WTC11 (cell line): ENCODE measurements around the gene OAT.

Source experiments
- ESRRA ChIP-seq: sonication (generic); formaldehyde crosslinking; IDR thresholded peaks from 2 replicates; pipeline ENCODE4 v1.8.1; 2022; ENCODE audit warnings: mild to moderate bottlenecking, missing genetic modification reagents, borderline replicate concordance
- ETV6 ChIP-seq: sonication (generic); formaldehyde crosslinking; IDR thresholded peaks from 2 replicates; pipeline ENCODE4 v1.8.1; 2022; ENCODE audit warnings: mild to moderate bottlenecking, missing genetic modification reagents
- KAT7 ChIP-seq: sonication (generic); formaldehyde crosslinking; IDR thresholded peaks from 2 replicates; pipeline ENCODE4 v1.8.1; 2023; ENCODE audit warnings: missing genetic modification reagents, mild to moderate bottlenecking, borderline replicate concordance
- MYBL2 ChIP-seq: sonication (generic); formaldehyde crosslinking; IDR thresholded peaks from 2 replicates; pipeline ENCODE4 v1.8.1; 2023; ENCODE audit warnings: mild to moderate bottlenecking, moderate library complexity, missing genetic modification reagents
- NR3C1 ChIP-seq: sonication (generic); formaldehyde crosslinking; conservative IDR thresholded peaks from 2 replicates; pipeline ENCODE4 v1.8.1; 2023; ENCODE audit warnings: low read depth, mild to moderate bottlenecking, missing genetic modification reagents
- SMAD3 ChIP-seq: sonication (generic); formaldehyde crosslinking; IDR thresholded peaks from 2 replicates; pipeline ENCODE4 v1.8.0; 2022; ENCODE audit warnings: missing genetic modification reagents, mild to moderate bottlenecking, borderline replicate concordance
- SP1 ChIP-seq: sonication (generic); formaldehyde crosslinking; conservative IDR thresholded peaks from 2 replicates; pipeline ENCODE4 v1.8.1; 2022; ENCODE audit warnings: missing genetic modification reagents
- TEAD4 ChIP-seq: sonication (generic); formaldehyde crosslinking; IDR thresholded peaks from 2 replicates; pipeline ENCODE4 v1.8.0; 2022; ENCODE audit warnings: mild to moderate bottlenecking, missing genetic modification reagents
- ZNF121 ChIP-seq: sonication (generic); formaldehyde crosslinking; IDR thresholded peaks from 2 replicates; pipeline ENCODE4 v1.8.0; 2023; ENCODE audit warnings: missing genetic modification reagents
- TF ChIP-seq, protein P1 (sequence below): fragments of 200-600 bp; IDR thresholded peaks from 2 replicates; pipeline ENCODE4 v1.8.0; 2022; ENCODE audit warnings: antibody characterized with exemption
- TF ChIP-seq, protein P2 (sequence below): sonication (generic); formaldehyde crosslinking; IDR thresholded peaks from 2 replicates; pipeline ENCODE4 v1.8.1; 2023; ENCODE audit warnings: mild to moderate bottlenecking, missing genetic modification reagents, moderate library complexity
- TF ChIP-seq, protein P3 (sequence below): sonication (generic); formaldehyde crosslinking; IDR thresholded peaks from 2 replicates; pipeline ENCODE4 v1.8.0; 2023; ENCODE audit warnings: mild to moderate bottlenecking, missing genetic modification reagents
- TF ChIP-seq, protein P4 (sequence below): fragments of 250-450 bp; sonication (Bioruptor Pico); IDR thresholded peaks from 2 replicates; pipeline ENCODE4 v1.9.0; 2021; ENCODE audit warnings: moderate library complexity, mild to moderate bottlenecking, inconsistent platforms, borderline replicate concordance
- TF ChIP-seq, protein P5 (sequence below): sonication (generic); formaldehyde crosslinking; IDR thresholded peaks from 2 replicates; pipeline ENCODE4 v1.8.1; 2023; ENCODE audit warnings: mild to moderate bottlenecking, missing genetic modification reagents, borderline replicate concordance

DNA sequence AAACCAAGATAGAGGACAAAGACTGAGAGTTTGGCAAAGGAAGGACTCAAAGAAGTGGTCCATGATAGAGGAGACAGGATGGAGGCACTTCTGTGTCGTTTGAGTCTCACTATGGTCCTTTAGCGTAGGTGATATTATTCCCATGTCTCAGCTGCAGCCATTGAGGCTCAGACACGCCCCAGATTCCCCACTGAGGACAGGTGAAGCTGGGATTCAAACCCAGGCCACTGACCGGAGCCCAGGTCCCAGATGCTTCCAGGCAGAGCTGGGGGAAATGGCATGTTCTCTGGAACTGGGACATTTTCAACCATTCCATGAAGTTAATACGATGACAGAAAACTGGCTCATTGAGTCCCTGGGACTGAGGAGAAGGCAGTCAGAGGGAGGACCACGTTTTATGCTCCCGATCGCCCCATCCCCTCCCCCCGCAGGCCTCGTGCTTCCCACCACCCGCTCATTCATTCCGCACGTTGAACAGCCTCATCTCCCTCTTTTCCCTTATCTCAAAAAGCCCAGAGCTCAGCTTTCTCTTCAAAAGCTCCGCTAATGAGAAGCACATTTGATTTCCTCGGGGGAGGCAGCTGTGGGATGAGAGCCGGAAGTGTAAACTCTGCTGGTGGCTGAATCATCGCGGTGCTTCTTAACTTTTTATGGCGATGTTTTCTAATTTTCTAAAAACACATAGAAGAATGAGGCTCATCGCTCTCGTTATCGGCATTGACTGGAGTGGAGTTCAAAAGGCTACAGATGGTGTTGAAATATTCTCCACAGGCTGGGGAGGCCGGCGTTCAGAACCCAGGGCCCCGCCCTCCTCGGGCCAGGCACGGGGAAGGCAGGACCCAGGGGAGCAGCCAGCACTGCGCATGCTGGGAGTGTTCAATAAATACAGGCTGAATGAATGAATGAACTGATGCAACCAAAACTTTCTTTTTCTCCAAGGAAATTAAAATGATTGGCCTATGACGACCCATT, 64.0 kb downstream of the OAT start:
- TF ChIP-seq, protein P1, sequence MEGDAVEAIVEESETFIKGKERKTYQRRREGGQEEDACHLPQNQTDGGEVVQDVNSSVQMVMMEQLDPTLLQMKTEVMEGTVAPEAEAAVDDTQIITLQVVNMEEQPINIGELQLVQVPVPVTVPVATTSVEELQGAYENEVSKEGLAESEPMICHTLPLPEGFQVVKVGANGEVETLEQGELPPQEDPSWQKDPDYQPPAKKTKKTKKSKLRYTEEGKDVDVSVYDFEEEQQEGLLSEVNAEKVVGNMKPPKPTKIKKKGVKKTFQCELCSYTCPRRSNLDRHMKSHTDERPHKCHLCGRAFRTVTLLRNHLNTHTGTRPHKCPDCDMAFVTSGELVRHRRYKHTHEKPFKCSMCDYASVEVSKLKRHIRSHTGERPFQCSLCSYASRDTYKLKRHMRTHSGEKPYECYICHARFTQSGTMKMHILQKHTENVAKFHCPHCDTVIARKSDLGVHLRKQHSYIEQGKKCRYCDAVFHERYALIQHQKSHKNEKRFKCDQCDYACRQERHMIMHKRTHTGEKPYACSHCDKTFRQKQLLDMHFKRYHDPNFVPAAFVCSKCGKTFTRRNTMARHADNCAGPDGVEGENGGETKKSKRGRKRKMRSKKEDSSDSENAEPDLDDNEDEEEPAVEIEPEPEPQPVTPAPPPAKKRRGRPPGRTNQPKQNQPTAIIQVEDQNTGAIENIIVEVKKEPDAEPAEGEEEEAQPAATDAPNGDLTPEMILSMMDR, result no peak
- TF ChIP-seq SP1 (CRISPR knock-in tag), result no peak
- TF ChIP-seq SMAD3 (CRISPR knock-in tag), result no peak
- no peak for TF ChIP-seq MYBL2
- TF ChIP-seq KAT7 (CRISPR knock-in tag), result no peak
- TF ChIP-seq ESRRA, result no peak
- TF ChIP-seq, protein P2, sequence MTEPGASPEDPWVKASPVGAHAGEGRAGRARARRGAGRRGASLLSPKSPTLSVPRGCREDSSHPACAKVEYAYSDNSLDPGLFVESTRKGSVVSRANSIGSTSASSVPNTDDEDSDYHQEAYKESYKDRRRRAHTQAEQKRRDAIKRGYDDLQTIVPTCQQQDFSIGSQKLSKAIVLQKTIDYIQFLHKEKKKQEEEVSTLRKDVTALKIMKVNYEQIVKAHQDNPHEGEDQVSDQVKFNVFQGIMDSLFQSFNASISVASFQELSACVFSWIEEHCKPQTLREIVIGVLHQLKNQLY, result no peak
- TF ChIP-seq NR3C1 (CRISPR knock-in tag), result no peak
- no peak for TF ChIP-seq TEAD4 (CRISPR knock-in tag)
- TF ChIP-seq ZNF121 (CRISPR knock-in tag), result no peak
- TF ChIP-seq, protein P3, sequence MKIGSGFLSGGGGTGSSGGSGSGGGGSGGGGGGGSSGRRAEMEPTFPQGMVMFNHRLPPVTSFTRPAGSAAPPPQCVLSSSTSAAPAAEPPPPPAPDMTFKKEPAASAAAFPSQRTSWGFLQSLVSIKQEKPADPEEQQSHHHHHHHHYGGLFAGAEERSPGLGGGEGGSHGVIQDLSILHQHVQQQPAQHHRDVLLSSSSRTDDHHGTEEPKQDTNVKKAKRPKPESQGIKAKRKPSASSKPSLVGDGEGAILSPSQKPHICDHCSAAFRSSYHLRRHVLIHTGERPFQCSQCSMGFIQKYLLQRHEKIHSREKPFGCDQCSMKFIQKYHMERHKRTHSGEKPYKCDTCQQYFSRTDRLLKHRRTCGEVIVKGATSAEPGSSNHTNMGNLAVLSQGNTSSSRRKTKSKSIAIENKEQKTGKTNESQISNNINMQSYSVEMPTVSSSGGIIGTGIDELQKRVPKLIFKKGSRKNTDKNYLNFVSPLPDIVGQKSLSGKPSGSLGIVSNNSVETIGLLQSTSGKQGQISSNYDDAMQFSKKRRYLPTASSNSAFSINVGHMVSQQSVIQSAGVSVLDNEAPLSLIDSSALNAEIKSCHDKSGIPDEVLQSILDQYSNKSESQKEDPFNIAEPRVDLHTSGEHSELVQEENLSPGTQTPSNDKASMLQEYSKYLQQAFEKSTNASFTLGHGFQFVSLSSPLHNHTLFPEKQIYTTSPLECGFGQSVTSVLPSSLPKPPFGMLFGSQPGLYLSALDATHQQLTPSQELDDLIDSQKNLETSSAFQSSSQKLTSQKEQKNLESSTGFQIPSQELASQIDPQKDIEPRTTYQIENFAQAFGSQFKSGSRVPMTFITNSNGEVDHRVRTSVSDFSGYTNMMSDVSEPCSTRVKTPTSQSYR (CRISPR knock-in tag), result no peak
- no peak for TF ChIP-seq ETV6
- TF ChIP-seq, protein P4, sequence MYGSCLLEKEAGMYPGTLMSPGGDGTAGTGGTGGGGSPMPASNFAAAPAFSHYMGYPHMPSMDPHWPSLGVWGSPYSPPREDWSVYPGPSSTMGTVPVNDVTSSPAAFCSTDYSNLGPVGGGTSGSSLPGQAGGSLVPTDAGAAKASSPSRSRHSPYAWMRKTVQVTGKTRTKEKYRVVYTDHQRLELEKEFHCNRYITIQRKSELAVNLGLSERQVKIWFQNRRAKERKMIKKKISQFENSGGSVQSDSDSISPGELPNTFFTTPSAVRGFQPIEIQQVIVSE (CRISPR knock-in tag), result no peak
- TF ChIP-seq, protein P5, sequence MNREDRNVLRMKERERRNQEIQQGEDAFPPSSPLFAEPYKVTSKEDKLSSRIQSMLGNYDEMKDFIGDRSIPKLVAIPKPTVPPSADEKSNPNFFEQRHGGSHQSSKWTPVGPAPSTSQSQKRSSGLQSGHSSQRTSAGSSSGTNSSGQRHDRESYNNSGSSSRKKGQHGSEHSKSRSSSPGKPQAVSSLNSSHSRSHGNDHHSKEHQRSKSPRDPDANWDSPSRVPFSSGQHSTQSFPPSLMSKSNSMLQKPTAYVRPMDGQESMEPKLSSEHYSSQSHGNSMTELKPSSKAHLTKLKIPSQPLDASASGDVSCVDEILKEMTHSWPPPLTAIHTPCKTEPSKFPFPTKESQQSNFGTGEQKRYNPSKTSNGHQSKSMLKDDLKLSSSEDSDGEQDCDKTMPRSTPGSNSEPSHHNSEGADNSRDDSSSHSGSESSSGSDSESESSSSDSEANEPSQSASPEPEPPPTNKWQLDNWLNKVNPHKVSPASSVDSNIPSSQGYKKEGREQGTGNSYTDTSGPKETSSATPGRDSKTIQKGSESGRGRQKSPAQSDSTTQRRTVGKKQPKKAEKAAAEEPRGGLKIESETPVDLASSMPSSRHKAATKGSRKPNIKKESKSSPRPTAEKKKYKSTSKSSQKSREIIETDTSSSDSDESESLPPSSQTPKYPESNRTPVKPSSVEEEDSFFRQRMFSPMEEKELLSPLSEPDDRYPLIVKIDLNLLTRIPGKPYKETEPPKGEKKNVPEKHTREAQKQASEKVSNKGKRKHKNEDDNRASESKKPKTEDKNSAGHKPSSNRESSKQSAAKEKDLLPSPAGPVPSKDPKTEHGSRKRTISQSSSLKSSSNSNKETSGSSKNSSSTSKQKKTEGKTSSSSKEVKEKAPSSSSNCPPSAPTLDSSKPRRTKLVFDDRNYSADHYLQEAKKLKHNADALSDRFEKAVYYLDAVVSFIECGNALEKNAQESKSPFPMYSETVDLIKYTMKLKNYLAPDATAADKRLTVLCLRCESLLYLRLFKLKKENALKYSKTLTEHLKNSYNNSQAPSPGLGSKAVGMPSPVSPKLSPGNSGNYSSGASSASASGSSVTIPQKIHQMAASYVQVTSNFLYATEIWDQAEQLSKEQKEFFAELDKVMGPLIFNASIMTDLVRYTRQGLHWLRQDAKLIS (CRISPR knock-in tag), result no peak
